ENCODE results near the gene GNG7. TPM values are rescaled to one million over a fixed set of nuclear protein-coding genes. Genes with fewer than 3 reads are reported as not detected.
"Not testable (repeated sequence)": the region's sequence is repeated elsewhere in the genome, so short reads cannot be mapped to it uniquely, and the experiment has no call there.

GNG7 gene
- total RNA-seq, 1 donor from 2014 or later: 1.7 TPM

DNA sequence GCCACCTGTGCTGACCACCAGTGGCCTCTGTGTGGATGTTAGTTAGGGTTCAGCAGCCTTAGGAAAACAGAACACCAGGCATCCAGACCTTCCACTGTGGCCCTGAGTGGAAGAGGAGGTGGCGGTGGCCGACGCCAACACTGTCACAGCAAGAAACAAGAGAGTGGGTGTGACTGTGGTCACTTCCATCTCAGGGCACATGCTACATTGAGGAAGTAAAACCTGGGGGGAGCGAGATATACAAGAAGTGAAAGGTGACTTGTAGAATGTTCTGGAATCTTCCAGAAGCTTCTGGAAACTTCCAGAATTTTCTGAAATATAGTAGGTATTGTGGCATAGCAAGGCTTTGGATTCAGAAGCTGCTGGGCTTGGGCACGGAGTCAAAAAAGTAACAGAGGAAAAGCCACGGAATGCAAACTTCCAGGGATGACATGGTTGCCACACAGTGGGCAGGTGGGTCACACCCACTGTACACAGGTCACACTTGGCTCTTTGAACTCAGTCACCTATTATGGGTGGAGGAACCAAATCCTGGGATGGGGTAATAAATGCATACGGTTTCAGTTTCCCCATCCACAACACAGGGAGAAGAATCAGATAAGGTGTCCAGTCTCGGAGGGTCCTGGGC, 24.3 kb downstream of the GNG7 start:
- no peak for DNase-seq (ENCODE audit: low spot score)

DNA sequence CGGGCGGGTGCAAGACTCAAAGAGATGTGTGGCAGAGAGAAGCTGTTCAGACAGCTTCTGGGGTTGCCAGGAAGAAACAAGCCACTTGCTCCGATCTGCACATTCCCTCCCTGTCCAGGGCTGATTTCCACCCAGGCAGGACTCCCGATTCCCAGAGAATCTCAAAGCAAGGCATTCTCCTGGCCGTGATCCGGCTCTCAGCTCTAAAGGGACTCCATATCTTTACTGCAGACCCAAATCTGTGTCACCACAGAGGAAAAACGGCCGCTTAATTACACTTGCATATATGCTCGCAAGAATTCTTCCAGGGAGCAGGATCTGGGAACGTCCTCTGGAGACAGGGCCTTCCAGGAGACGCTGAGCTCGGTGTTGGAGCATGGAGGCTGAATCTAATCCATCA, 25.7 kb downstream of the GNG7 start:
- DNase-seq (ENCODE audit: low spot score): no peak

DNA sequence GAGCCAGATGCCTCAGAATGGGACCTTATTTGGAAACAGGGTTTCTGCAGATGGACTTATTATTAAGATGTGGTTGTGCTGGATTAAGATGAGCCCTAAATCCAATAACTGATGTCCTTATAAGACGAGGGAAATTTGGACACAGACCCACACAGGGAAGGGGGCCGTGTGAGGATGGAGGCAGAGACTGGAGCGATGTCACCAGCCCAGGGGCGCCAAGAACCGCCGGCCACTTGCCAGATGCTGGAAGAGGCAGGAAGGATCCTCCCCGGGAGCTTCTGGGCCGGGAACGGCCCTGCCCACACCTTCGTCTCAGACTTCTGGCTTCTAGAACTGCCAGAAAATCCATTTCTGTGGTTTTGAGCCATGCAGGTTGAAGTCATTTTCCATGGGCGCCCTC, 26.6 kb downstream of the GNG7 start:
- no peak for DNase-seq (ENCODE audit: low spot score)

DNA sequence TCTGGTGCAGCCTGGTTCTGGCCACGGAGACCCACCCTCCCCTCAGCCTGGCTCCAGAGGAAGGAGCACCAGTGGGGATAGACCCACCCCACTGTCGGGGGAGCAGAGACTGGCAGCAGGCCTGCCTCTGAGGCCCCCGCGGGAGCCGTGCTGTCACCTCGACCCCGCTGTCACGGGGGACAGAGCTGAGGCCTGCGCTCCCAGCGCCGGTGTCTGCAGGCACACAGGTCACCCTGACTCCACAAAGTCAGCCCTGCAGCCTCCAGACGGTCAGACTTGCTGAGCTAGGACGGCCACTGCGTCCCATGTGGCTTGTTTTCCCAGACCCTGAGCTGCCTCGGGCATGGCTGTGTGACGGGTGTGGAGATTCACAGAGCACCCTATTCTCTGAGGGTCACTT, 32.3 kb downstream of the GNG7 start:
- DNase-seq (ENCODE audit: low spot score): no peak

DNA sequence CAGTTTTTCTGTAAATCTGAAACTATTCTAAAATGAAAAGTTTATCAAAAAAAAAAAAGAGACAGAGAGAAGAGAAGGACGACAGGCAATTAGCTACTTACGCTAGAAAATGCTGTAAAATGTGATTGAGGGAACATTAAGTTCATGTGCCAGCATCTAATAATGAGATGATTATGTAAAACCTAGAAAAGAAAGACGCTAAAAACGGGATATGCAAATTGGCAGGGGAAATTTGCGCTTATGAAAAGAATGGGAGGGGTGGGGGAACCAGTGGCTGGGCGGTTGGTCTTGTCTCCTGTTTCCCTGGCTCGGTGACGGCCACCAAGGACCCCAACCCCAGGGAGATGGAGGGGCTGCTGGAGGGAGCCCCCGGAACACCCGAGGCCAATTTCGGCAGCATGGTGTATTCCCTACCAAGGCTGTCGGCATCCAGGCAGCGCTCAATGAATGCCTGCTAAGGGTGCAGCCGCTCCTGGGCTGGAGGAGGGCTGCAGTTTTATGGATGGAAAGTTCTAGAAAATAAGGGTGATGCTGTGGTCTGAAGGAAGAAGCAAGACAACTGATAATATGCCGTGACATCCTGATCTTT, 34.2 kb downstream of the GNG7 start:
- no peak for DNase-seq (ENCODE audit: low spot score)

DNA sequence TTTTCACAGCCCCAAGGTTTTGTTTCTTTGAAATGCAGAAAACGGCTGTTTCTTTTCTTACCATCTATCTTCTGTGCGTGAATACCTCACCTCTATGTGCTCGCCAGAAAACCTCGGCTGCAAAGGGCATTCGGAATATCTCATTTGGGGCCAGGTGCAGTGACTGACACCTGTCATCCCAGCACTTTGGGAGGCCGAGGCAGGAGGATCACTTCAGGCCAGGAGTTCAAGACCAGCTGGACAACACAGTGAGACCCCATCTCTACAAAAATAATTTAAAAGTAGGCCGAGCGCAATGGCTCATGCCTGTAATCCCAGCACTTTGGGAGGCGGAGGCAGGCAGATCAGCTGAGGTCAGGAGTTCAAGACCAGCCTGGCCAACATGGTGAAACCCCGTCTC, 35.1 kb downstream of the GNG7 start:
- DNase-seq (ENCODE audit: low spot score): not testable (repeated sequence)

DNA sequence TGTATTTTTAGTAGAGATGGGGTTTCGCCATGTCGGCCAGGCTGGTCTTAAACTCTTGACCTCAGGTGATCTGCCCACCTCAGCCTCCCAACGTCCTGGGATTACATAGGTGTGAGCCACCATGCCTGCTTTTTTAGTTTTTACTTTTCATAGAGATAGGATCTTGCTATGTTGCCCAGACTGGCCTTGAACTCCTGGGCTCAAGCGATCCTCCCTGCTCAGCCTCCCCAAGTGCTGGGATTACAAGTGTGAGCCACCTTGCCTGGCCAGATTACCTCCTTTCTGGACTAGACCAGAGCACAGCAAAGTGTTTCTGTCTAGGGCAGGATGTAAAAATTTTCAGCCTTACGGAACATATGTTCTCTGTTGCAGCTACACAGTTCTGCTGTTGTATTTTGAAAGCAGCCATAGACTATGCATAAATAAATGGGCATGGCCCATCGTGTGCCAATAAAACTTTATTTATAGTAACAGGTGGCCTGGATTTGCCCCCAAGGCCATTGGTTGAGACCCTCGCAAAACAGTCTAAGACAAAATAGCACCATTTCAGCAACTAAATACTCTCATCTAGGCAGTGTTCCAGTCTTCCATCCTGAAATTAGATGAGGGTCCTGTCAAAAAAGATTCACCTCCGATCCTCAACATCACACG, 36.0 kb downstream of the GNG7 start:
- DNase-seq (ENCODE audit: low spot score): no peak

DNA sequence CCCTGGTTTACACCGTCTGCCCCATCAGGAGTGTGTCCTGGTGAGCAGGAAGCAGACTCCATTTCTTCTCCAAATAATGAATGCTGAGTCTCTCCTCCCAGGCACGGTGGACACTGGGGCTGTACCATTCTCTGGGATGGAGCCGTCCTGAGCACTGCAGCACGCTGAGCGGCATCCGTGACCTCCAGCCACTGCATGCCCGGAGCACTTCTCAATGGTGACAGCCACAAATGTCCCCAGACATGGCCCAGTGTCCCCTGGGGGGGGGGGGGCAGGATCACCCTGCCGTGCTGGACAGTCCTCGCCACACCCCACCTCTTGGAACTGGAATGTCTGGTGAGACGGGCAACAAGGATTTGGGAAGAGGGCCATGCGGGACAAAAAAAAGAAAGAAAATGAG, 37.4 kb downstream of the GNG7 start:
- no peak for DNase-seq (ENCODE audit: low spot score)

DNA sequence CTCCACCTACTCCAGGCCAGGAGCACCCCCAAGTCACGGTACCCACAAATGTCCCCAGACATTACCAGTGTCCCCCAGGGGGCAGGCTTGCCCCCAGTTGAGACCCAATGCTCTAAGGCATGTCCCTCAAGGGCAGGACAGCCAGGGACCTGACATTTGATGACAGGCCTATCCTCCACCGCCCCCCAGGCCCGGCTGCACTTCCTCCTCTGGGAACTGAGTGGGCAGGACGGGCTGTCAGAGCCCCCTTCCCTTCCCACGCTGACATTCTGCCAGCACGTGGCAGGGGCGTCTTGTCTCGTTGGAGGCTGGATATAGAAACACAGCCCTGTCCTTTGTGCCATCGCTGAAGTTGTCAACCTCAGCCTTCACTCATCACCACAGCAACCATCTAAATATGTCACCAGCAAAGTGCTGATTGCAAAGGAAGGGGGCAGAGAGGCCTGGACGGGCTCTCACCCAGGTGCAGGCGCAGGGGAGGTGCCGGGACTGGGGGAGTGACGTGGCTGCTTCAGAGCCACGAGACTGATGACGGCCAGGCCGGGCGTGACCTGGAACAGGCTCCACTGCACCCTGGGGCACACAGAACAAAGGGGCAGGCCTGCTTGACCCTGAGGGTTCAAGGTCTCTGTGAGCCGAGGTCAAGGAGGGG, 38.4 kb downstream of the GNG7 start:
- no peak for DNase-seq (ENCODE audit: low spot score)

DNA sequence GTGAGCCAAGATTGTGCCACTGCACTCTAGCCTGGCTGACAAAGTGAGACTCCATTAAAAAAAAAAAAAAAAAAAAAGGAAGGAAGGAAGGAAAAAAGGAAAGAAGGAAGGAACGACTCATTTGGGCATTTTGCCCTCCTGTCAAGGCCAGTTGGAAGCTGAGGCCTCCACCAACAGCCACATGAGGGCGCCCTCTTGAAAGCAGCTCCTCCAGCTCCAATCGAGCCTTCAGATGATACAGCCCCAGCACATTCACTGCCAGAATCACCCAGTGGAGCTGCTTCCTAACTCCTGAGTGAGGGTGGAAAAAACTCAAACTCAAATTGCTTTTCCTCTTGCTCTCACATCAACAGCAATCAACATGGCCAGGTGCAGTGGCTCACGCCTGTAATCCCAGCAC, 40.9 kb downstream of the GNG7 start:
- no peak for DNase-seq (ENCODE audit: low spot score)

DNA sequence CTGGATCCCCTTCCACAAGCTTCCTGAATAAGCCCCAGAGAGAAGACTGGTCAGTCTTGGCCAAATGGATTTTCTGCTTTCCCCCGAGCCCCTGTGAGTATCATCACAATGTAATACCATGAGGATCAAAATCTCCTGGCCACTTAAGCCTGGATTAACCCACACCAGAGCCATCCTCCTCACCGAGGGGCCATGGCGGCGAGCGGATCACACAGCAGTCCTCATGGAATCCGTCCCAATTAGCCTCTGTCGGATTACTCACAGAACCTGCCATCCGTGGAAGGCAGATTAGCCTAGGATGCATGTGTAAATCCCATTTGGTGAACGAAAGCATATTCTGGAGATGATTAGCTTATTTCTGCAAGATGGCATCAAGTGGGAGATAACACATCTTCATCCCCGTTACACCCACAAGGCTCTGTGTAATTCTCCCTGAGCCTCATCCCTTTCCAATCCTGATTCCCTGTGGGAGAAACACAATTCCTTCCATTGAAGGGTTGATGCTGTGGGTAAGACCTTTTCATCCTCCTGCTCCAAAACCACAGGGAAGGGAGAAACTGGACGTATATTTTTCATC, 42.5 kb downstream of the GNG7 start:
- DNase-seq (ENCODE audit: low spot score): no peak

DNA sequence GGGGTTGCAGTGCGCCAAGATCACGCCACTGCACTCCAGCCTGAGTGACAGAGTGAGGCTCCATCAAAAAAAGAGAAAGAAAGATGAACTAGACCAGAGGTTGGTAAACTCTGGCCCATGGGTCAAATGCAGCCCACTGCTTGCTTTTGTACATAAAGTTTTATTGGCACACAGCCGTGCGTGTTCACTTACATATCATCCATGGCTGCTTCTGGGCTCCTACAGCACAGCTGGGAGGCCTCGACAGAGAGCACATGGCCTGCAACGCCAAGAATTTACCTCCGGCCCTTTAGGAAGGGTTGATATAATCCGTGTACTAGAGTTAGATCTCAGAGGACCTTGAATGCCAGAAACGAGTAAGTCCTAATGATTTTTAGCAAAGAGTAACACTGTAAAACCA, 46.0 kb downstream of the GNG7 start:
- no peak for DNase-seq (ENCODE audit: low spot score)

DNA sequence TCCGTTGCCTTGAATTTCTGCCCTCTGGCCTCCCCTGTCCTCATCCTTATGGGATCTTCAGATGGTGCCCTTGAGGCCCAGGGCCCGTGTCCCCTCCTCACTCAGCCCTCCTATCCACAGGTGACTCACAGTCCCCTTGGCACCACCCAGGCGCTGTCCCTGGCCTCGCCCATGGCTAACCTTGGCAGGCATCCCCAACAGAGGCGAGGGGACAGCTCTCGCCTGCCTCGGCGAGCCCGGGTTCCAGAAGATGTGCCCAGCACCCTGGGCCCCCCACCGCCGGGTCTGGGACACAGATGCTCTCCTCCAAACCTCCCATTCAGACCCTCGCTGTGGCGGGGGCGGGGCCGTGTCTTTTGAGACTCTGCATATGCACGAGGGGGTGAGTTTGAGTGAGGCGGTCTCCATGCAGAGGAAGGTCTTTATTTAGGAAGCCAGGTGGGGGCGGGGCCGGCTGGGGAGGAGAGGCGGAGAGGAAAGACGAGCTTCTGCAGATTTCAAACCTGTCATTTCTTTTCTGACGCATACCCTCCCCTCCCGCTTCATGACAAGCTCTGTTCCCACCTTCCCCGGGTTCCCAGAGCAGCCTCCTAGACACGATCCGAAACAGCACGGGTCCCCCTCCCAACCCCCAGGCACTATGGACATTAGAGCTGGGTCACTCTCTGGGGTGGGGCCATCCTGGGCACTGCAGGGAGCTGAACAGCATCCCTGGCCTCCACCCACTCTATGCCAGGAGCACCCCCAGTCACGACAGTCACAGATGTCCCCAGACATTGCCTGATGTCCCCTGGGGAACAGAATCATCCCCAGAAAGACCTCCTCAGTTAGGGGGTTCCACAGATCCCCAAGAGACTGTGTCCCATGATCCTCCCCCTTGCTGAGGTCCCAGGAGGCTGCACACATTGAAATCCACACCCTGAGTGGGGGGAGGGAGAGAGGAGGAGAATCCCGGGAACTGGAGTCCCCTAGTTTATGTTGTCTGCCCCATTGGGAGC, 48.5 kb downstream of the GNG7 start:
- no peak for DNase-seq (ENCODE audit: low spot score)

DNA sequence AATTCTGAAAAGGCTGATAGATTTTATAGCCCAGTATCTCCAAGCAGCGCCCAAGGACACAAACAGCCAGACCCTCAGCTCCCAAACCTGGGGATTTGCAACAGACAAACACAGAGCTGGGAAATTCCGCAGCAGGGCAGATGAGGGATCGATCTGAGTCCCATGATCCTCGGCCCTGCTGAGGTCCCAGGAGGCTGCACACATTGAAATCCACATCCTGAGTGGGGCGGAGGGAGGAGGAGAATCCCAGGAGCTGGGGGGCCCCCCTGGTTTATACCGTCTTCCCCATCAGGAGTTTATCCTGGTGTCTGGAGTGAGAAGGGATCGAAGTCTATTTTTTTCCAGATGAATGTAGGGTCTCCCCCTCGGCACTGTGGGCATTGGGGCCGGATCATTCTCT, 49.3 kb downstream of the GNG7 start:
- DNase-seq (ENCODE audit: low spot score): no peak

DNA sequence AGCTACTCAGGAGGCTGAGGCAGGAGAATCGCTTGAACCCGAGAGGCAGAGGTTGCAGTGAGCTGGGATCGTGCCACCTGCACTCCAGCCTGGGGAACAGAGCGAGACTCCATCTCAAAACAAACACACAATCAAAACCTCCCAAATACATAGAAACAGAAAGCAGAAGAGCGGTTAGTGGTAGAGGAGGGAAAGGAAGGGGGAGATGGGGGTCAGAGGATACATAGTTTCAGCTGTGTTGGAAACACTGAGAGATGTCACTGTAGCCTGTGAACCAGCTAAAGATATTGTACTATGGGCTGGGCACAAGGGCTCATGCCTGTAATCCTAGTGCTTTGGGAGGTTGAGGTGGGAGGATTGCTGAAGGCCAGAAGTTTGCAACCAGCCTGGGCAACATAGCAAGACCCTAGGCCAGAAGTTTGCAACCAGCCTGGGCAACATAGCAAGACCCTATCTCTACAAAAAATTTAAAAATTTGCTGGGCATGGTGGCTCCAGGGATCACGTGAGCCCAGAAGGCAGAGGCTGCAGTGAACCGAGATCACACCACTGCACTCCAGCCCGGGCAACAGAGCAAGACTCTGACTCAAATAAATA, 49.9 kb downstream of the GNG7 start:
- DNase-seq (ENCODE audit: low spot score): no peak

DNA sequence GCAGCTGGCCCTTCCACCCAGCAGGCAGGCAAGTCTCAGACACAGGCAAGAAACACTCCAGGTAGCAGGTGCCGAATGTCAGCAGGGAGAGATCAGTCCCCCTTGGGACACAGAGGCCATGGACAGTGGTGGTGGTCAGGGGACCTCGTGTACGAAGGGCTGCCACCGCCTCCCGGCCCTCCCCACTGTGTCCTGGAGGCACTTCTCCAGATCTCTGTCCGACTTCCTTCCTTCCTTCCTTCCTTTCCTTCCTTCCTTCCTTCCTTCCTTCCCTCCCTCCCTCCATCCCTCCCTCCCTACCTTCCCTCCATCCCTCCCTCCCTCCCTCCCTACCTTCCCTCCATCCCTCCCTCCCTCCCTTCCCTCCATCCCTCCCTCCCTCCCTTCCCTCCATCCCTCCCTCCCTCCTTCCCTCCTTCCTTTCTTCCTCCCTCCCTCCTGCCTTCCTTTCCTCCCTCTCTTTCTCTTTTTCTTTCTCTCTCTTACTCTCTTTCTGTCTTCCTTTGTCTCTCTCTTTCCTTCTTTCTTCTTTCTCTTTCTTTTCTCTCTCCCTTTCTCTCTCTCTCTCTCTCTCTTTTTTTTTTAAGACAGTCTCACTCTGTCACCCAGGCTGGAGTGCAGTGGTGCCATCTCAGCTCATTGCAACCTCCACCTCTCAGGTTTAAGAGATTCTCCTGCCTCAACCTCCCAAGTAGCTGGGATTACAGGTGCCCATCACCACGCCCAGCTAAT, 51.3 kb downstream of the GNG7 start:
- DNase-seq (ENCODE audit: low spot score): not testable (repeated sequence)

DNA sequence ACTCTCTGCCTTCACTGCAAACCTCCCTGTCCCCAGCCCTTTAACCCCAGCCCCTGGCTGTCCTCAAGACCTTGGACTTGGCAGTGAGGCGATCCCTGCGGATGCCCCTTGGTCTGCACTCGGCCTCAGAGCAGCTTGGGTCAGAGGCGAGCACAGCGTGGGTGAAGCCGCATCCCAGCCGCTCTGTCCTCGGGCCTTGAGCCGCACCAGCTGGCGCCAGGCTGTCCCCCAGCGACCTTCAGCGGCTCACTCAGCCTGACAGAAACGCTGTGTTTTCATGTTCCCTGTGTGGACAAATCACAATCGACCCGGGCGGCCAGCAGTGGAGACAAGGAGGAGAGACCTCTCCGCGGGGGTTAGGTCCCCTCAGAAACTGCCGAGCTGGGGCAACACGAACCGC, 52.0 kb downstream of the GNG7 start:
- no peak for DNase-seq (ENCODE audit: low spot score)

DNA sequence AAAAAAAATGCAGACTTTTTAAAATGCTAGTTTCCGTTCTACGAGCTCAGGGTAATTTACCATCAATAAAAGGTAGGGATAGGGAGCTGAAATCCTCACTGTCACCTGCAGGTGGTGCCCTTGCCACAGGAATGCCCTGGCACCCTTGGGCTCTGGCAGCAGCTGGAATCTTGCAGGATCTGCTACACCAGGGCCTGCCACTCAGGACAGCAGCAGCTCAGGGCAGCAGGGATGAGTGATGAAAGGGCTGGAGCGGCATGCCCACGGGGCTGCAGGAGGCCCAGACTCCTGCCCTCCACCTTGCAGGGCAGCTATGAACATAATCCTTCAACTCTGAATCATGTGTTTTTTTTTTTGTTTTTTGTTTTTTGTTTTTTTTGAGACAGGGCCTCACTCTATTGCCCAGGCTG, 54.0 kb downstream of the GNG7 start:
- no peak for DNase-seq (ENCODE audit: low spot score)

DNA sequence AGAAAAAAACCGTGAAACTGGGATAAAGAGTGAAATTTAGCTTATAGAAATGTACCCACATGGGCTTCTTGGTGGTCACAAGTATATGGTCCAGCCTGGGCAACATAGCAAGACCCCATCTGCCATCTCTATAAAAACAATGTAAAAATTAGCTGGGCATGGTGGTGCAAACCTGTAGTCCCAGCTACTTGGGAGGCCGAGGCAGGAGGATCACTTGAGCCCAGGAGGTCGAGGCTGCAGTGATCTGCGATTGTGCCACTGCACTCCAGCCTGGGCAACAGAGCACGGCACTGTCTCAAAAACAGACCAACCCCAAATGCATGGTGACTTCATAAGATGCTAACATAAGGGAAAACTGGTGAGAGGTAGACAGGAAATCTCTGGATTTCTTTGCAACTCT, 54.4 kb downstream of the GNG7 start:
- DNase-seq (ENCODE audit: low spot score): no peak

Data from mesenteric fat pad (tissue), 1 donor.